COR-L47 (cell line): ENCODE results near the gene P2RX5.
"Not testable (repeated sequence)": the region's sequence is repeated elsewhere in the genome, so short reads cannot be mapped to it uniquely, and the experiment has no call there.

Source experiments
- DNase-seq: peaks from one replicate; lab custom pipeline; 2025; lab: John Stamatoyannopoulos, UW

The P2RX5 gene

GRCh38 chr17:3710951-3711383 is 15.0 kb upstream of the P2RX5 start:
- no peak for DNase-seq

GRCh38 chr17:3708366-3708765 is 12.4 kb upstream of the P2RX5 start:
- DNase-seq, result no peak

GRCh38 chr17:3705718-3705984 is 9.7 kb upstream of the P2RX5 start:
- DNase-seq, result not testable (repeated sequence)

- no peak for DNase-seq
These were observed 9.2 kb upstream of the P2RX5 start for GRCh38 chr17:3704931-3705717.

GRCh38 chr17:3702041-3702539 is 6.1 kb upstream of the P2RX5 start:
- not testable (repeated sequence) for DNase-seq

GRCh38 chr17:3699951-3700350 is 4.0 kb upstream of the P2RX5 start:
- no peak for DNase-seq

GRCh38 chr17:3698139-3698538 is 2.2 kb upstream of the P2RX5 start:
- no peak for DNase-seq

- DNase-seq, result no peak
These were observed 1.1 kb upstream of the P2RX5 start for GRCh38 chr17:3697103-3697476.

- no peak for DNase-seq
These were observed 729 bp downstream of the P2RX5 start for GRCh38 chr17:3695129-3695722.

GRCh38 chr17:3693829-3694231 is 2.1 kb downstream of the P2RX5 start:
- DNase-seq, result no peak

- DNase-seq, result no peak
These were observed 2.8 kb downstream of the P2RX5 start for GRCh38 chr17:3693141-3693540.

- DNase-seq, result no peak
These were observed 3.6 kb downstream of the P2RX5 start for GRCh38 chr17:3692346-3692745.

GRCh38 chr17:3691617-3692067 is 4.3 kb downstream of the P2RX5 start:
- no peak for DNase-seq

GRCh38 chr17:3690094-3690715 is 5.8 kb downstream of the P2RX5 start:
- DNase-seq, result no peak

- DNase-seq, result no peak
These were observed 6.5 kb downstream of the P2RX5 start for GRCh38 chr17:3689262-3690093.

GRCh38 chr17:3688852-3689261 is 7.1 kb downstream of the P2RX5 start:
- DNase-seq, result no peak

- no peak for DNase-seq
These were observed 7.9 kb downstream of the P2RX5 start for GRCh38 chr17:3688027-3688553.

- DNase-seq, result no peak
These were observed 10.8 kb downstream of the P2RX5 start for GRCh38 chr17:3685174-3685573.

GRCh38 chr17:3683054-3683511 is 12.9 kb downstream of the P2RX5 start:
- DNase-seq, result no peak

- DNase-seq, result no peak
These were observed 13.9 kb downstream of the P2RX5 start for GRCh38 chr17:3682033-3682432.

GRCh38 chr17:3681565-3681964 is 14.4 kb downstream of the P2RX5 start:
- DNase-seq, result no peak

GRCh38 chr17:3681057-3681456 is 14.9 kb downstream of the P2RX5 start:
- DNase-seq, result no peak
